GM21825 (cell line): ENCODE results near the gene MALAT1.
A peak's percentile ranks its signal among the peaks of the same experiment; 100 is the strongest.

Experiments
- ATAC-seq: cut with Tn5 transposase; IDR thresholded peaks from one replicate; pipeline ENCODE4 v1.9.1; 2021; ENCODE audit warnings: mild to moderate bottlenecking, moderate library complexity; ENCODE audit not compliant: unreplicated experiment

Gene MALAT1

GRCh38 chr11:65537620-65538231 is 38.9 kb downstream of the MALAT1 start:
- no peak for ATAC-seq

- no peak for ATAC-seq
Observed at GRCh38 chr11:65538232-65538914, 39.5 kb downstream of the MALAT1 start.

- no peak for ATAC-seq
Observed at GRCh38 chr11:65538915-65539743, 40.3 kb downstream of the MALAT1 start.

GRCh38 chr11:65539744-65540289 is 41.0 kb downstream of the MALAT1 start:
- peak; percentile 50 for ATAC-seq

- peak; percentile 51 for ATAC-seq
Observed at GRCh38 chr11:65540290-65541092, 41.6 kb downstream of the MALAT1 start.

GRCh38 chr11:65541093-65541982 is 42.5 kb downstream of the MALAT1 start:
- no peak for ATAC-seq

GRCh38 chr11:65542738-65543390 is 44.0 kb downstream of the MALAT1 start:
- ATAC-seq: no peak

GRCh38 chr11:65545853-65546216 is 47.0 kb downstream of the MALAT1 start:
- ATAC-seq: no peak

- ATAC-seq: peak; percentile 64
Observed at GRCh38 chr11:65546217-65546958, 47.5 kb downstream of the MALAT1 start.

GRCh38 chr11:65547446-65548125 is 48.7 kb downstream of the MALAT1 start:
- ATAC-seq: no peak

- ATAC-seq: no peak
Observed at GRCh38 chr11:65548395-65548794, 49.5 kb downstream of the MALAT1 start.

- ATAC-seq: no peak
Observed at GRCh38 chr11:65549096-65549495, 50.3 kb downstream of the MALAT1 start.

GRCh38 chr11:65551572-65552387 is 52.9 kb downstream of the MALAT1 start:
- no peak for ATAC-seq

GRCh38 chr11:65552388-65552951 is 53.6 kb downstream of the MALAT1 start:
- ATAC-seq: no peak

- no peak for ATAC-seq
Observed at GRCh38 chr11:65553301-65554001, 54.6 kb downstream of the MALAT1 start.
